ENCODE measurements around the gene PLAC1. TPM values are rescaled to one million over a fixed set of nuclear protein-coding genes. Genes with fewer than 3 reads are reported as not detected.

Gene PLAC1
- total RNA-seq, 4 donors from 2014 or later = not detected

GRCh38 chrX:134530845-134531244, 127.4 kb downstream of the PLAC1 start:
- WGBS = 81% methylated on average over 7 of the region's 7 CpGs
- Histone ChIP-seq H3K27ac (no peak overlapping the region), H3K9me3 (no peaks in the 10 kb centered on the region), H3K4me3 (no peak overlapping the region), H3K4me1 (no peaks in the 10 kb centered on the region), H3K36me3 (no peaks in the 10 kb centered on the region), H3K27me3 (no peaks in the 10 kb centered on the region)
- TF ChIP-seq POLR2AphosphoS5 (IDR thresholded peaks at IDR 0.05) (no peak), EP300 (IDR thresholded peaks at IDR 0.05) (no peak), POLR2A (IDR thresholded peaks at IDR 0.05) (no peak)
- TF ChIP-seq, protein P1, sequence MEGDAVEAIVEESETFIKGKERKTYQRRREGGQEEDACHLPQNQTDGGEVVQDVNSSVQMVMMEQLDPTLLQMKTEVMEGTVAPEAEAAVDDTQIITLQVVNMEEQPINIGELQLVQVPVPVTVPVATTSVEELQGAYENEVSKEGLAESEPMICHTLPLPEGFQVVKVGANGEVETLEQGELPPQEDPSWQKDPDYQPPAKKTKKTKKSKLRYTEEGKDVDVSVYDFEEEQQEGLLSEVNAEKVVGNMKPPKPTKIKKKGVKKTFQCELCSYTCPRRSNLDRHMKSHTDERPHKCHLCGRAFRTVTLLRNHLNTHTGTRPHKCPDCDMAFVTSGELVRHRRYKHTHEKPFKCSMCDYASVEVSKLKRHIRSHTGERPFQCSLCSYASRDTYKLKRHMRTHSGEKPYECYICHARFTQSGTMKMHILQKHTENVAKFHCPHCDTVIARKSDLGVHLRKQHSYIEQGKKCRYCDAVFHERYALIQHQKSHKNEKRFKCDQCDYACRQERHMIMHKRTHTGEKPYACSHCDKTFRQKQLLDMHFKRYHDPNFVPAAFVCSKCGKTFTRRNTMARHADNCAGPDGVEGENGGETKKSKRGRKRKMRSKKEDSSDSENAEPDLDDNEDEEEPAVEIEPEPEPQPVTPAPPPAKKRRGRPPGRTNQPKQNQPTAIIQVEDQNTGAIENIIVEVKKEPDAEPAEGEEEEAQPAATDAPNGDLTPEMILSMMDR (IDR thresholded peaks at IDR 0.05) = no peak
- no peak for DNase-seq (ENCODE audit: low spot score in 2 of 2)

GRCh38 chrX:134529481-134529880, 128.8 kb downstream of the PLAC1 start:
- H3K9me3 ChIP-seq = no peaks in the 10 kb centered on the region

DNA sequence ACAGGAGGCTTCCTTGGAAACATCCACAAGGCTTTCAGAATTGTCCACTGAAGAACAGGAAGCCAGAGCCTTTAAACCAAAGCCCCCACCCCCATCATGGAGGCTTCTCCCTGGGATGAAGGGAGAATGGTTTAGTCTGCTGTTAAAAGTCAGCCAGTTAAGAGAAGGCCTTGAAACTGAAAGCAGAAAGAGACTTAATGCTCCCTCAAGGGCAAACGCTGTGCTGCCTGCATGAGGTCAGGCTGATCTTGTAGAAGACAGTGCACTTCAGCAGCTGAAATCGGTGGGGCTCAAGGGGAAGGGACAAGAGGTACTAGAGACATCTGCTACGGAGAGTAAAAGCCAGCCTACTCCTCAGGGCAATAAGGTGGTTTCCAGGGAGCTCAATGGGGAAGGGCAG, 129.3 kb downstream of the PLAC1 start:
- no peak for DNase-seq (ENCODE audit: low spot score in 2 of 2)
- Histone ChIP-seq H3K9me3 (no peaks in the 10 kb centered on the region), H3K4me1 (no peaks in the 10 kb centered on the region), H3K36me3 (no peaks in the 10 kb centered on the region), H3K4me3 (no peak overlapping the region), H3K27me3 (no peaks in the 10 kb centered on the region), H3K27ac (no peak overlapping the region)
- TF ChIP-seq POLR2AphosphoS5 (IDR thresholded peaks at IDR 0.05) = no peak
- no peak for TF ChIP-seq POLR2A (IDR thresholded peaks at IDR 0.05)
- TF ChIP-seq EP300 (IDR thresholded peaks at IDR 0.05) = no peak
- TF ChIP-seq, protein P1 (IDR thresholded peaks at IDR 0.05) = no peak
- 52% methylated on average over 3 of the region's 3 CpGs for WGBS

More at GRCh38 chrX:134529481-134529880, 128.8 kb downstream of the PLAC1 start:
- H3K4me1 ChIP-seq = no peaks in the 10 kb centered on the region
- DNase-seq (ENCODE audit: low spot score in 2 of 2) = no peak
- no peaks in the 10 kb centered on the region for H3K36me3 ChIP-seq
- H3K27ac ChIP-seq = no peak overlapping the region
- no peaks in the 10 kb centered on the region for H3K27me3 ChIP-seq
- WGBS = 89% methylated on average over 6 of the region's 6 CpGs
- no peak overlapping the region for H3K4me3 ChIP-seq
- TF ChIP-seq, protein P1 (IDR thresholded peaks at IDR 0.05) = no peak
- TF ChIP-seq POLR2A (IDR thresholded peaks at IDR 0.05) = no peak
- no peak for TF ChIP-seq POLR2AphosphoS5 (IDR thresholded peaks at IDR 0.05)
- no peak for TF ChIP-seq EP300 (IDR thresholded peaks at IDR 0.05)

DNA sequence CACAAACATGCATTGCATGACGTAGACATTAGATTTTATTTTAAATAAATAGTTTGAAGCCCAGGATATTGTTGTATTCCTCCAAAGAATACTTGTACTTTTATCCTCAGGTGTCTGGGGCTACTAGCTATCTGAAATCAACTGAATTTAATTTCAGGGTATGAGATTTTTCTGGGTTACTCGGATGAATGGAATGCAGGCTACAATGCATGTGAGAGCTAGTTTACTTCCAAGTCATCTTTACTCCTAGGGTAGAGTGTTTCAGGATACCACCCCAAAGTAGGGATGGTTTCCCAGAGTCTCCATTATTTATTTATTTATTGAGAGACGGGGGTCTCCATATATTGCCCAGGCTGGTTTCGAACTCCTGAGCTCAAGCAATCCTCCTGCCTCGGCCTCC, 131.9 kb downstream of the PLAC1 start:
- no peaks in the 10 kb centered on the region for H3K36me3 ChIP-seq
- no peak overlapping the region for H3K4me3 ChIP-seq
- H3K4me1 ChIP-seq = no peaks in the 10 kb centered on the region
- WGBS = 82% methylated on average over 5 of the region's 5 CpGs
- no peaks in the 10 kb centered on the region for H3K27me3 ChIP-seq
- TF ChIP-seq, protein P1 (IDR thresholded peaks at IDR 0.05) = no peak
- TF ChIP-seq POLR2AphosphoS5 (IDR thresholded peaks at IDR 0.05) (no peak), POLR2A (IDR thresholded peaks at IDR 0.05) (no peak), EP300 (IDR thresholded peaks at IDR 0.05) (no peak)
- DNase-seq (ENCODE audit: low spot score in 2 of 2) = no peak
- H3K9me3 ChIP-seq = no peaks in the 10 kb centered on the region
- no peak overlapping the region for H3K27ac ChIP-seq

DNA sequence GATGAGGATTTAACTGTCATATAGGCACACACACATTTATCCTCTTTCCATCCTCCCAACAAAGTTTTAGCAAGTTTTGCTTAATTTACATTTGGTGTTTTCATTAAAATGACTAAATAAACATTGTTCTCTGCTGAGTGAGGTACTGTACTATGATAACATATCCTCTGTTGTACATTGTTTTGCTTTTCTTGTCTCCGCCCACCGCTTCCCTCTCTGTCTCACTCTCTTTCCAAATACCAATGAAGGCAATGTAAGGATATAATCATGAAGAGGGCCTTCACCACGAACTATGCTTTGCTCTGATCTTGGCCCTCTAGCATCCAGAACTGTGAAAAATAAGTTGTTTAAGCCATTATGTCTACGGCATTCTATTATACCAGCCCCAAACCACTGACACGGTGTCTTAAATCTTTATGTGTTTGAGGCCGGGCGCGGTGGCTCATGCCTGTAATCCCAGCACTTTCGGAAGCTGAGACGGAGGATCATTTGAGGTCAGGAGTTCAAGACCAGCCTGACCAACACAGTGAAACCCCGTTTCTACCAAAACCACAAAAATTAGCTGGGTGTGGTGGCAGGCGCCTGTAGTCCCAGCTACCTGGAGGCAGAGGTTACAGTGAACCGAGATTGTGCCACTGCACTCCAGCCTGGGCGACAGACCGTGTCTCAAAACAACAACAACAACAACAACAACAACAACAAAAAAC, 133.0 kb downstream of the PLAC1 start:
- Histone ChIP-seq H3K4me3 (no peak overlapping the region), H3K36me3 (no peaks in the 10 kb centered on the region), H3K9me3 (no peaks in the 10 kb centered on the region), H3K27me3 (no peaks in the 10 kb centered on the region), H3K27ac (no peak overlapping the region), H3K4me1 (no peaks in the 10 kb centered on the region)
- no peak for DNase-seq (ENCODE audit: low spot score in 2 of 2)
- TF ChIP-seq, protein P1 (IDR thresholded peaks at IDR 0.05) = no peak
- no peak for TF ChIP-seq POLR2A (IDR thresholded peaks at IDR 0.05)
- TF ChIP-seq POLR2AphosphoS5 (IDR thresholded peaks at IDR 0.05) = no peak
- no peak for TF ChIP-seq EP300 (IDR thresholded peaks at IDR 0.05)
- WGBS = 92% methylated on average over 15 of the region's 15 CpGs
